ENCODE results near the gene IFT74. TPM values are rescaled to one million over a fixed set of nuclear protein-coding genes. Genes with fewer than 3 reads are reported as not detected.
A peak's percentile ranks its signal among the peaks of the same experiment; 100 is the strongest.

IFT74 gene
- 22.0 TPM for total RNA-seq

GRCh38 chr9:26955921-26956859 lies at the start of gene IFT74:
TSS of gene IFT74 (plus strand) at chr9:26956412. CDS start at chr9:26961968, 5,556 bp downstream.
- peak; percentile 99 for DNase-seq

GRCh38 chr9:26913138-26913668 lies 43.0 kb upstream of the IFT74 start:
- no peak for DNase-seq

- DNase-seq: peak; percentile 3
These were observed 36.5 kb upstream of the IFT74 start for GRCh38 chr9:26919698-26920097.

- no peak for DNase-seq
These were observed 30.6 kb upstream of the IFT74 start for GRCh38 chr9:26925609-26926008.

GRCh38 chr9:26928902-26929495 lies 27.2 kb upstream of the IFT74 start:
- DNase-seq: no peak

- no peak for DNase-seq
These were observed 20.4 kb upstream of the IFT74 start for GRCh38 chr9:26935847-26936246.

- no peak for DNase-seq
These were observed 18.3 kb upstream of the IFT74 start for GRCh38 chr9:26937816-26938371.

GRCh38 chr9:26939955-26940711 lies 16.1 kb upstream of the IFT74 start:
- DNase-seq: no peak

- no peak for DNase-seq
These were observed 15.4 kb upstream of the IFT74 start for GRCh38 chr9:26940779-26941178.

GRCh38 chr9:26945591-26945990 lies 10.6 kb upstream of the IFT74 start:
- no peak for DNase-seq

GRCh38 chr9:26946753-26947727 lies 9.2 kb upstream of the IFT74 start, which contains the start of gene PLAA:
TSS of gene PLAA (minus strand) at chr9:26947242. CDS start at chr9:26947045, 197 bp downstream.
- peak; percentile 96 for DNase-seq

GRCh38 chr9:26947736-26948135 lies 8.5 kb upstream of the IFT74 start:
- DNase-seq: peak; percentile 10

GRCh38 chr9:26949637-26950069 lies 6.6 kb upstream of the IFT74 start:
- no peak for DNase-seq

GRCh38 chr9:26950521-26950920 lies 5.7 kb upstream of the IFT74 start:
- DNase-seq: no peak

GRCh38 chr9:26951794-26952193 lies 4.4 kb upstream of the IFT74 start:
- no peak for DNase-seq

- no peak for DNase-seq
These were observed 2.1 kb upstream of the IFT74 start for GRCh38 chr9:26954050-26954508.

- DNase-seq: peak; percentile 24
These were observed 849 bp upstream of the IFT74 start for GRCh38 chr9:26955222-26955903.

- no peak for DNase-seq
These were observed 635 bp downstream of the IFT74 start for GRCh38 chr9:26956860-26957233.

- DNase-seq: no peak
These were observed 15.5 kb downstream of the IFT74 start for GRCh38 chr9:26971721-26972120.

GRCh38 chr9:26973989-26974388 lies 17.8 kb downstream of the IFT74 start:
- no peak for DNase-seq

All from tongue (tissue), 2 donors.